Measurements from ENCODE around the gene SPAG17. TPM values are rescaled to one million over a fixed set of nuclear protein-coding genes. Genes with fewer than 3 reads are reported as not detected.
A peak's percentile ranks its signal among the peaks of the same experiment; 100 is the strongest.

SPAG17 gene
- total RNA-seq, 2 donors from 2014 or later: 0.35 TPM; not detected in 1

GRCh38 chr1:118021668-118022067, 163.4 kb downstream of the SPAG17 start:
- ATAC-seq: no peak
- DNase-seq: no peak
- intact Hi-C loops (cut with DNase I): no loop called here

- DNase-seq (no peak), ATAC-seq (no peak)
- intact Hi-C loops (cut with DNase I): no loop called here
These were observed 167.0 kb downstream of the SPAG17 start for GRCh38 chr1:118018060-118018459.

- DNase-seq: no peak
- intact Hi-C loops (cut with DNase I): no loop called here
- no peak for ATAC-seq
These were observed 171.1 kb downstream of the SPAG17 start for GRCh38 chr1:118013938-118014337.

GRCh38 chr1:118013336-118013735, 171.7 kb downstream of the SPAG17 start:
- ATAC-seq: no peak
- DNase-seq: no peak
- intact Hi-C loops (cut with DNase I): no loop called here

- ATAC-seq: no peak
- DNase-seq: no peak
- intact Hi-C loops (cut with DNase I): no loop called here
These were observed 172.4 kb downstream of the SPAG17 start for GRCh38 chr1:118012515-118013124.

- intact Hi-C loops (cut with DNase I): no loop called here
- ATAC-seq: no peak
- no peak for DNase-seq
These were observed 177.0 kb downstream of the SPAG17 start for GRCh38 chr1:118008011-118008410.

GRCh38 chr1:118007391-118007790, 177.6 kb downstream of the SPAG17 start:
- intact Hi-C loops (cut with DNase I): no loop called here

GRCh38 chr1:118004312-118004711, 180.7 kb downstream of the SPAG17 start:
- no peak for ATAC-seq
- no peak for DNase-seq

More at GRCh38 chr1:118007391-118007790, 177.6 kb downstream of the SPAG17 start:
- no peak for ATAC-seq
- no peak for DNase-seq

GRCh38 chr1:117985973-117986372, 199.1 kb downstream of the SPAG17 start:
- intact Hi-C loops (cut with DNase I): no loop called here

More at GRCh38 chr1:118004312-118004711, 180.7 kb downstream of the SPAG17 start:
- intact Hi-C loops (cut with DNase I): no loop called here

GRCh38 chr1:117985239-117985638, 199.8 kb downstream of the SPAG17 start:
- intact Hi-C loops (cut with DNase I): no loop called here
- no peak for ATAC-seq
- no peak for DNase-seq

More at GRCh38 chr1:117985973-117986372, 199.1 kb downstream of the SPAG17 start:
- DNase-seq: no peak
- no peak for ATAC-seq

- intact Hi-C loops (cut with DNase I): no loop called here
- DNase-seq: no peak
- ATAC-seq: no peak
These were observed 203.4 kb downstream of the SPAG17 start for GRCh38 chr1:117981455-117982192.

- intact Hi-C loops (cut with DNase I): no loop called here
- DNase-seq (no peak), ATAC-seq (no peak)
These were observed 208.6 kb downstream of the SPAG17 start for GRCh38 chr1:117976381-117976780.

- DNase-seq (no peak), ATAC-seq (no peak)
- intact Hi-C loops (cut with DNase I): no loop called here
These were observed 213.3 kb downstream of the SPAG17 start for GRCh38 chr1:117971777-117972176.

- intact Hi-C loops (cut with DNase I): no loop called here
- DNase-seq (no peak), ATAC-seq (no peak)
These were observed 214.8 kb downstream of the SPAG17 start for GRCh38 chr1:117970252-117970651.

GRCh38 chr1:117967881-117968280, 217.1 kb downstream of the SPAG17 start:
- DNase-seq (no peak), ATAC-seq (peak in 1 of 2 donors; percentile 18)
- intact Hi-C loops (cut with DNase I): no loop called here

- ATAC-seq: no peak
These were observed 217.6 kb downstream of the SPAG17 start for GRCh38 chr1:117967477-117967876.

GRCh38 chr1:117964290-117965038, 220.6 kb downstream of the SPAG17 start:
- DNase-seq (no peak), ATAC-seq (no peak)
- intact Hi-C loops (cut with DNase I): no loop called here

More at GRCh38 chr1:117967477-117967876, 217.6 kb downstream of the SPAG17 start:
- no peak for DNase-seq
- intact Hi-C loops (cut with DNase I): no loop called here

- DNase-seq (no peak), ATAC-seq (no peak)
- intact Hi-C loops (cut with DNase I): no loop called here
These were observed 225.7 kb downstream of the SPAG17 start for GRCh38 chr1:117959364-117959763.

- ATAC-seq (no peak), DNase-seq (no peak)
- intact Hi-C loops (cut with DNase I): no loop called here
These were observed 232.6 kb downstream of the SPAG17 start for GRCh38 chr1:117952386-117952785.

GRCh38 chr1:117942293-117942692, 242.7 kb downstream of the SPAG17 start:
- intact Hi-C loops (cut with DNase I): no loop called here
- ATAC-seq (no peak), DNase-seq (no peak)
